ENCODE results near the gene RFT1. TPM values are rescaled to one million over a fixed set of nuclear protein-coding genes. Genes with fewer than 3 reads are reported as not detected.

Gene RFT1
- total RNA-seq, 1 donor from 2014 or later: 19.2 TPM

- no peaks in the 10 kb centered on the region for H3K9me3 ChIP-seq (ENCODE audit: insufficient read depth, low read depth, low read length)
- H3K4me1 ChIP-seq (ENCODE audit: insufficient read depth, low read length): peaks cover 12% of the 10 kb centered on the region
- no peak for FAIRE-seq
- Mint-ChIP-seq H3K27me3 (ENCODE audit: low read depth, unreplicated experiment) (no peaks in the 10 kb centered on the region), H3K9me3 (ENCODE audit: unreplicated experiment) (peaks cover 3% of the 10 kb centered on the region), H3K4me1 (ENCODE audit: low read depth, unreplicated experiment) (peaks cover 6% of the 10 kb centered on the region), H3K27ac (ENCODE audit: unreplicated experiment) (no peak overlapping the region), H3K4me3 (ENCODE audit: unreplicated experiment) (no peak overlapping the region), H3K36me3 (ENCODE audit: low read depth, unreplicated experiment) (peaks cover 12% of the 10 kb centered on the region)
- no peak overlapping the region for H3K27ac ChIP-seq (ENCODE audit: low read depth, low read length)
- no peak overlapping the region for H3K4me3 ChIP-seq (ENCODE audit: insufficient read depth, low read depth, low read length)
- H3K36me3 ChIP-seq (ENCODE audit: insufficient read depth, low read length): peaks cover 16% of the 10 kb centered on the region
- no peak for TF ChIP-seq CTCF (IDR thresholded peaks at IDR 0.05; ENCODE audit: insufficient read depth, low read depth, low read length)
- no peak for TF ChIP-seq EZH2 (IDR thresholded peaks at IDR 0.05; ENCODE audit: insufficient read depth, low read length)
- no peak for DNase-seq (ENCODE audit: low read depth)
- H3K79me2 ChIP-seq (ENCODE audit: insufficient read depth, low read length): no peaks in the 10 kb centered on the region
- H2AFZ ChIP-seq (ENCODE audit: low read depth, low read length): peak overlapping the region; percentile 48
- H3K27me3 ChIP-seq (ENCODE audit: insufficient read depth, low read length): no peaks in the 10 kb centered on the region
- no peak overlapping the region for H3K4me2 ChIP-seq (ENCODE audit: low read length)
- H3K9ac ChIP-seq (ENCODE audit: low read length): peak overlapping the region; percentile 19
- H4K20me1 ChIP-seq (ENCODE audit: insufficient read depth, low read length): peaks cover 4% of the 10 kb centered on the region
These were observed 16.8 kb downstream of the RFT1 start for GRCh38 chr3:53113293-53114010.

- H3K36me3 ChIP-seq (ENCODE audit: insufficient read depth, low read length): peaks cover 4% of the 10 kb centered on the region
- no peak overlapping the region for H3K27ac Mint-ChIP-seq (ENCODE audit: unreplicated experiment)
- H3K27me3 Mint-ChIP-seq (ENCODE audit: low read depth, unreplicated experiment): no peaks in the 10 kb centered on the region
- H2AFZ ChIP-seq (ENCODE audit: low read depth, low read length): no peak overlapping the region
- no peaks in the 10 kb centered on the region for H3K79me2 ChIP-seq (ENCODE audit: insufficient read depth, low read length)
- no peak overlapping the region for H3K9ac ChIP-seq (ENCODE audit: low read length)
- H3K4me1 Mint-ChIP-seq (ENCODE audit: low read depth, unreplicated experiment): peaks cover 6% of the 10 kb centered on the region
- H4K20me1 ChIP-seq (ENCODE audit: insufficient read depth, low read length): peaks cover 4% of the 10 kb centered on the region
- FAIRE-seq (no peak), DNase-seq (ENCODE audit: low read depth) (no peak)
- no peak overlapping the region for H3K27ac ChIP-seq (ENCODE audit: low read depth, low read length)
- no peak overlapping the region for H3K4me2 ChIP-seq (ENCODE audit: low read length)
- no peak overlapping the region for H3K4me3 Mint-ChIP-seq (ENCODE audit: unreplicated experiment)
- no peak overlapping the region for H3K4me3 ChIP-seq (ENCODE audit: insufficient read depth, low read depth, low read length)
- H3K9me3 ChIP-seq (ENCODE audit: insufficient read depth, low read depth, low read length): no peaks in the 10 kb centered on the region
- peaks cover 12% of the 10 kb centered on the region for H3K4me1 ChIP-seq (ENCODE audit: insufficient read depth, low read length)
- H3K36me3 Mint-ChIP-seq (ENCODE audit: low read depth, unreplicated experiment): peaks cover 10% of the 10 kb centered on the region
- no peak for TF ChIP-seq CTCF (IDR thresholded peaks at IDR 0.05; ENCODE audit: insufficient read depth, low read depth, low read length)
- TF ChIP-seq EZH2 (IDR thresholded peaks at IDR 0.05; ENCODE audit: insufficient read depth, low read length): no peak
- H3K9me3 Mint-ChIP-seq (ENCODE audit: unreplicated experiment): peaks cover 3% of the 10 kb centered on the region
- H3K27me3 ChIP-seq (ENCODE audit: insufficient read depth, low read length): no peaks in the 10 kb centered on the region
These were observed 18.4 kb downstream of the RFT1 start for GRCh38 chr3:53111822-53112221.
